A549 (cell line): Measurements from ENCODE around the gene HMX1. TPM values are rescaled to one million over a fixed set of nuclear protein-coding genes. Genes with fewer than 3 reads are reported as not detected.

Source experiments
- ATAC-seq, 2 experiments: fragments of 200-7000 bp in 1 of 2; fragments of >200 bp in 1 of 2; cut with Nextera tagmentation in 1 of 2; cut with Tn5 transposase in 1 of 2; 3 replicates each; pipeline versions ENCODE4 v1.8.0 to v1.9.1; 2018 to 2020; ENCODE audit warnings: mild to moderate bottlenecking in 1 of 2, moderate library complexity in 1 of 2
- CTCF ChIA-PET: fragments of 300-600 bp; sonication (Branson Sonifier 250); formaldehyde crosslinking; extraction: SDS; loops from one replicate; lab custom pipeline; 2021; ENCODE audit warnings: antibody characterized with exemption, inconsistent platforms; lab: Yijun Ruan, JAX
- POLR2A ChIA-PET: fragments of 350-600 bp; formaldehyde crosslinking; extraction: SDS; loops from one replicate; lab custom pipeline; 2021; ENCODE audit warnings: antibody characterized with exemption, inconsistent platforms; lab: Yijun Ruan, JAX
- DNase-seq, 2 experiments: peaks; one replicate each; pipeline versions ENCODE4 v3.0.0 to v3.0.0-alpha.2; 2011 to 2016; ENCODE audit warnings: low read depth in 1 of 2, low spot score in 1 of 2
- FAIRE-seq: peaks from 2 replicates; lab custom pipeline; 2011; peaks lifted over from hg19 to GRCh38; lab: Jason Lieb, UNC
- H3K27ac ChIP-seq, 2 experiments: fragments of >200 bp; sonication (Bioruptor Twin); formaldehyde crosslinking; 3 replicates each; pipeline ENCODE4 v1.5.1; 2016 to 2017
- H3K4me1 ChIP-seq: fragments of >200 bp; sonication (Bioruptor Twin); formaldehyde crosslinking; 3 replicates; pipeline ENCODE4 v1.6.1; 2016
- H3K4me2 ChIP-seq: fragments of >200 bp; sonication (Bioruptor Twin); formaldehyde crosslinking; 3 replicates; pipeline ENCODE4 v1.6.1; 2016
- H3K4me3 ChIP-seq: fragments of >200 bp; sonication (Bioruptor Twin); formaldehyde crosslinking; 3 replicates; pipeline ENCODE4 v1.5.1; 2016
- H3K9me3 ChIP-seq: fragments of >200 bp; sonication (Bioruptor Twin); formaldehyde crosslinking; 3 replicates; pipeline ENCODE4 v1.6.1; 2016
- CBX8 ChIP-seq: fragments of 200-600 bp; sonication (generic); IDR thresholded peaks from 2 replicates; pipeline ENCODE4 v1.6.1; 2016
- CEBPB ChIP-seq, 2 experiments: fragments of >200 bp in 1 of 2; sonication (Bioruptor Twin) in 1 of 2; formaldehyde crosslinking in 1 of 2; IDR thresholded peaks; 2 replicates each; pipeline ENCODE4 v1.6.1; 2012 to 2016
- CHD2 ChIP-seq: fragments of 150-350 bp; IDR thresholded peaks from 2 replicates; pipeline ENCODE4 v1.6.1; 2014; ENCODE audit warnings: low read length; ENCODE audit not compliant: partially characterized antibody
- CHD4 ChIP-seq: fragments of 200-600 bp; sonication (generic); IDR thresholded peaks from 2 replicates; pipeline ENCODE4 v1.6.1; 2016; ENCODE audit warnings: antibody characterized with exemption, mild to moderate bottlenecking, borderline replicate concordance
- CTCF ChIP-seq: fragments of >200 bp; sonication (Bioruptor Twin); formaldehyde crosslinking; IDR thresholded peaks from 3 replicates; pipeline ENCODE4 v1.5.1; 2016
- EHMT2 ChIP-seq: fragments of 200-600 bp; sonication (generic); IDR thresholded peaks from 2 replicates; pipeline ENCODE4 v1.6.1; 2016; ENCODE audit warnings: antibody characterized with exemption, low read depth, mild to moderate bottlenecking, moderate library complexity
- ELK1 ChIP-seq: fragments of 150-350 bp; IDR thresholded peaks from 2 replicates; pipeline ENCODE4 v1.6.1; 2014; ENCODE audit warnings: low read depth, mild to moderate bottlenecking, low read length
- FOXS1 ChIP-seq: fragments of 250-450 bp; sonication (Bioruptor Pico); IDR thresholded peaks from 2 replicates; pipeline ENCODE4 v1.5.0; 2020; ENCODE audit warnings: mild to moderate bottlenecking, moderate library complexity
- GATA3 ChIP-seq: IDR thresholded peaks from 2 replicates; pipeline ENCODE4 v1.6.1; 2012; ENCODE audit warnings: borderline replicate concordance
- HES2 ChIP-seq: fragments of >200 bp; sonication (Bioruptor Twin); formaldehyde crosslinking; IDR thresholded peaks from 2 replicates; pipeline ENCODE4 v1.6.1; 2016
- HEYL ChIP-seq: fragments of 250-450 bp; sonication (Bioruptor Pico); IDR thresholded peaks from 2 replicates; pipeline ENCODE4 v1.8.0; 2021; ENCODE audit warnings: mild to moderate bottlenecking, moderate library complexity
- HOXB13 ChIP-seq: fragments of 250-450 bp; sonication (Bioruptor Pico); IDR thresholded peaks from 2 replicates; pipeline ENCODE4 v1.5.0; 2020; ENCODE audit warnings: low read depth, mild to moderate bottlenecking, moderate library complexity
- HOXB5 ChIP-seq: fragments of 250-450 bp; sonication (Bioruptor Pico); IDR thresholded peaks from 2 replicates; pipeline ENCODE4 v1.5.0; 2020; ENCODE audit warnings: mild to moderate bottlenecking, moderate library complexity
- JUN ChIP-seq, 2 experiments: fragments of >200 bp; sonication (Bioruptor Twin); formaldehyde crosslinking; IDR thresholded peaks; 2 replicates in 1 of 2; 3 replicates in 1 of 2; pipeline ENCODE4 v1.6.1; 2016 to 2017
- JUNB ChIP-seq: fragments of >200 bp; sonication (Bioruptor Twin); formaldehyde crosslinking; IDR thresholded peaks from 2 replicates; pipeline ENCODE4 v1.6.1; 2016
- KDM1A ChIP-seq: fragments of 200-600 bp; sonication (generic); IDR thresholded peaks from 2 replicates; pipeline ENCODE4 v1.6.1; 2016; ENCODE audit warnings: low read depth, mild to moderate bottlenecking
- MAFK ChIP-seq: fragments of 450-650 bp; IDR thresholded peaks from 2 replicates; pipeline ENCODE4 v1.6.1; 2014; ENCODE audit not compliant: partially characterized antibody
- MAZ ChIP-seq: fragments of 150-350 bp; IDR thresholded peaks from 2 replicates; pipeline ENCODE4 v1.6.1; 2014; ENCODE audit warnings: antibody characterized with exemption, low read depth, low read length, borderline replicate concordance
- NFE2L2 ChIP-seq: fragments of 150-350 bp; conservative IDR thresholded peaks from 2 replicates; pipeline ENCODE4 v1.6.1; 2014; ENCODE audit warnings: low read length
- NPAS2 ChIP-seq: fragments of 250-450 bp; sonication (Bioruptor Pico); IDR thresholded peaks from 2 replicates; pipeline ENCODE4 v1.8.0; 2022; ENCODE audit warnings: mild to moderate bottlenecking, moderate library complexity, borderline replicate concordance
- PBX3 ChIP-seq: IDR thresholded peaks from 2 replicates; pipeline ENCODE4 v1.6.1; 2012
- PHF8 ChIP-seq: fragments of 200-600 bp; sonication (generic); IDR thresholded peaks from 2 replicates; pipeline ENCODE4 v1.6.1; 2016; ENCODE audit warnings: low read depth, mild to moderate bottlenecking, antibody characterized with exemption, moderate library complexity, borderline replicate concordance
- POLR2A ChIP-seq: IDR thresholded peaks from 2 replicates; pipeline ENCODE4 v1.6.1; 2012; ENCODE audit warnings: mild to moderate bottlenecking, low read length
- POLR2AphosphoS2 ChIP-seq: conservative IDR thresholded peaks from 2 replicates; pipeline ENCODE4 v1.6.1; 2012; ENCODE audit warnings: low read length, improper control_type of control experiment, inconsistent platforms
- RFX5 ChIP-seq: fragments of 450-650 bp; IDR thresholded peaks from 2 replicates; pipeline ENCODE4 v1.7.1; 2014; ENCODE audit warnings: antibody characterized with exemption, mild to moderate bottlenecking, moderate library complexity
- TFCP2L1 ChIP-seq: fragments of 250-450 bp; sonication (Bioruptor Pico); IDR thresholded peaks from 2 replicates; pipeline ENCODE4 v1.5.0; 2021; ENCODE audit warnings: mild to moderate bottlenecking
- TP53 ChIP-seq: fragments of 250-450 bp; sonication (Bioruptor Pico); IDR thresholded peaks from 2 replicates; pipeline ENCODE4 v1.5.0; 2021; ENCODE audit warnings: mild to moderate bottlenecking, moderate library complexity
- WGBS: methylation state at CpG from one replicate; pipeline ENCODE4 v1.1.6; 2017; ENCODE audit errors: missing lambda C conversion rate; 5-methylcytosine and 5-hydroxymethylcytosine counted together
- polyA minus RNA-seq: library from RNA; depleted of rRNA, polyadenylated mRNA; stranded (reverse); fragments of >200 nt; gene quantifications from 2 replicates; pipeline ENCODE4 v1.2.3, GENCODE V29; 2011; rRNA and poly(A)+ RNA removed
- polyA plus RNA-seq, 4 experiments: library from polyadenylated mRNA; depleted of rRNA in 3 of 4; stranded (reverse); fragments of >200 nt; fragmentation: RNase III in 1 of 4; extraction: RNeasy Plus Mini Kit Qiagen cat#74134 plus additional on column Dnase treatment in 1 of 4; gene quantifications; 2 replicates in 3 of 4; 3 replicates in 1 of 4; pipeline ENCODE4 v1.2.3, GENCODE V29; 2011 to 2017

HMX1 gene
- polyA plus RNA-seq (2011; rRNA removed): not detected in 2 replicates
- 0.04 and 0.06 TPM in 2 replicates for polyA plus RNA-seq (2012; cell fraction: cytosol; rRNA removed)
- polyA plus RNA-seq (2012; cell fraction: nucleus; rRNA removed): 0.06 and 0.07 TPM in 2 replicates
- 0.06 to 0.08 TPM in 2 of 3 replicates, not detected in the other for polyA plus RNA-seq (2017; fragmentation: RNase III; extraction: RNeasy Plus Mini Kit Qiagen cat#74134 plus additional on column Dnase treatment)
- not detected in 2 replicates for polyA minus RNA-seq

- 3% methylated on average over 13 of the region's 134 CpGs for WGBS
- ChIA-PET CTCF (no interaction called here), POLR2A (no interaction called here)
- peak; percentile 66 to 81; a peak in 5 of 6 replicates for ATAC-seq
- no peak for FAIRE-seq
- Histone ChIP-seq H3K4me3 (peak within 1 kb of the TSS; percentile 45), H3K9me3 (no peaks in the 10 kb centered on the region), H3K4me1 (0 out of 3 replicates have a peak, but pooled peaks cover 3% of the 10 kb centered on the region), H3K4me2 (peak within 1 kb of the TSS; percentile 77), H3K27ac (peak within 1 kb of the TSS in 1 of 2 experiments; percentile 55; a peak in 1 of 6 replicates)
- TF ChIP-seq CHD2 (no peak), HEYL (CRISPR knock-in tag) (no peak), CBX8 (no peak), EHMT2 (no peak), TP53 (no peak), KDM1A (no peak), HOXB13 (CRISPR knock-in tag) (no peak), CHD4 (no peak), CEBPB (IDR thresholded peaks at IDR 0.05) (no peak), NPAS2 (CRISPR knock-in tag) (no peak), MAFK (no peak), CTCF (no peak), ELK1 (no peak), POLR2AphosphoS2 (no peak), POLR2A (no peak), HES2 (no peak), TFCP2L1 (CRISPR knock-in tag) (no peak), GATA3 (no peak), FOXS1 (CRISPR knock-in tag) (no peak)
- peak; percentile 37 to 84 for DNase-seq
Measured at GRCh38 chr4:8871417-8872401, at the start of gene HMX1. Gene HMX1 (minus strand): TSS chr4:8871839. CDS start chr4:8871614, 225 bp downstream.

GRCh38 chr4:8920969-8921368 is 49.3 kb upstream of the HMX1 start:
- 20% methylated on average over 7 of the region's 10 CpGs for WGBS
- DNase-seq: no peak
- H3K4me3 ChIP-seq: no peak overlapping the region
- no peaks in the 10 kb centered on the region for H3K4me1 ChIP-seq
- no peak overlapping the region for H3K27ac ChIP-seq
- FAIRE-seq: no peak
- ATAC-seq: no peak
- no peaks in the 10 kb centered on the region for H3K9me3 ChIP-seq
- ChIA-PET CTCF (interaction anchor here (1.0 to 1.9 kb wide), 3 partner anchors 233 to 313 kb away, joined by 3 to 12 read pairs (median 5); no protein-coding TSS in a partner anchor), POLR2A (no interaction called here)
- no peak overlapping the region for H3K4me2 ChIP-seq
- TF ChIP-seq RFX5 (no peak), PHF8 (no peak), NFE2L2 (no peak), HOXB5 (CRISPR knock-in tag) (no peak), JUNB (no peak), JUN (IDR thresholded peaks at IDR 0.05) (no peak), MAZ (no peak), PBX3 (no peak)
